HepG2 (cell line): ENCODE data around the gene L2HGDH. TPM values are rescaled to one million over a fixed set of nuclear protein-coding genes. Genes with fewer than 3 reads are reported as not detected.

Source experiments
- ARNT2 ChIP-seq: sonication (generic); formaldehyde crosslinking; IDR thresholded peaks from 2 replicates; pipeline ENCODE4 v1.8.0; 2022; ENCODE audit warnings: mild to moderate bottlenecking, low read depth, missing genetic modification reagents, moderate library complexity
- CBFB ChIP-seq: sonication (generic); formaldehyde crosslinking; IDR thresholded peaks from 2 replicates; pipeline ENCODE4 v1.4.0; 2020; ENCODE audit warnings: missing genetic modification reagents
- CEBPB ChIP-seq: IDR thresholded peaks from 2 replicates; pipeline ENCODE4 v1.6.1; 2011; ENCODE audit warnings: low read depth, low read length, improper control_type of control experiment, borderline replicate concordance
- FOSL1 ChIP-seq: sonication (generic); formaldehyde crosslinking; IDR thresholded peaks from 2 replicates; pipeline ENCODE4 v1.9.0; 2021; ENCODE audit warnings: missing genetic modification reagents, borderline replicate concordance
- FOXA3 ChIP-seq: IDR thresholded peaks from 2 replicates; pipeline ENCODE4 v1.6.1; 2016; ENCODE audit warnings: missing genetic modification reagents, missing compliant biosample characterization
- KIAA2018 ChIP-seq: sonication (generic); formaldehyde crosslinking; IDR thresholded peaks from 2 replicates; pipeline ENCODE4 v1.5.0; 2020; ENCODE audit warnings: mild to moderate bottlenecking, missing genetic modification reagents, borderline replicate concordance
- MIER3 ChIP-seq: IDR thresholded peaks from 2 replicates; pipeline ENCODE4 v1.6.1; 2016; ENCODE audit warnings: missing compliant biosample characterization, borderline replicate concordance
- RFX5 ChIP-seq: IDR thresholded peaks from 2 replicates; pipeline ENCODE4 v1.6.1; 2011; ENCODE audit warnings: low read depth, low read length, improper control_type of control experiment
- RXRB ChIP-seq: IDR thresholded peaks from 2 replicates; pipeline ENCODE4 v1.6.1; 2016; ENCODE audit warnings: borderline replicate concordance, missing genetic modification reagents, missing compliant biosample characterization
- SIX1 ChIP-seq: sonication (generic); formaldehyde crosslinking; IDR thresholded peaks from 2 replicates; pipeline ENCODE4 v1.4.0; 2020; ENCODE audit warnings: missing genetic modification reagents, borderline replicate concordance
- SRY ChIP-seq: sonication (generic); formaldehyde crosslinking; IDR thresholded peaks from 2 replicates; pipeline ENCODE4 v1.8.0; 2022; ENCODE audit warnings: mild to moderate bottlenecking, missing genetic modification reagents
- TFE3 ChIP-seq: IDR thresholded peaks from 2 replicates; pipeline ENCODE4 v1.6.1; 2016
- WIZ ChIP-seq: sonication (generic); formaldehyde crosslinking; IDR thresholded peaks from 2 replicates; pipeline ENCODE4 v1.5.1; 2020; ENCODE audit warnings: mild to moderate bottlenecking, missing genetic modification reagents
- YEATS2 ChIP-seq: sonication (generic); formaldehyde crosslinking; IDR thresholded peaks from 2 replicates; pipeline ENCODE4 v1.4.0; 2020; ENCODE audit warnings: missing genetic modification reagents, borderline replicate concordance
- ZBTB7A ChIP-seq: sonication (generic); formaldehyde crosslinking; IDR thresholded peaks from 2 replicates; pipeline ENCODE4 v1.8.0; 2022; ENCODE audit warnings: mild to moderate bottlenecking, missing genetic modification reagents
- ZFX ChIP-seq: sonication (generic); formaldehyde crosslinking; IDR thresholded peaks from 2 replicates; pipeline ENCODE4 v1.4.0; 2020; ENCODE audit warnings: mild to moderate bottlenecking, low read depth, missing genetic modification reagents, moderate library complexity
- ZSCAN30 ChIP-seq: sonication (generic); formaldehyde crosslinking; IDR thresholded peaks from 2 replicates; pipeline ENCODE4 v1.5.0; 2020; ENCODE audit warnings: mild to moderate bottlenecking, missing genetic modification reagents
- polyA plus RNA-seq, 8 experiments: library from polyadenylated mRNA; depleted of rRNA in 3 of 8; stranded (reverse) in 7 of 8; unstranded in 1 of 8; fragments of >200 nt; fragmentation: Illumina TruSeq in 4 of 8; extraction: Trizol in 4 of 8; gene quantifications; 2 replicates each; pipeline versions ENCODE4 v1.2.1 to v1.2.3, GENCODE V29; 2011 to 2016; ENCODE audit warnings: low read depth in 4 of 8, missing spikeins in 1 of 8, mixed read lengths in 1 of 8; ENCODE audit not compliant: insufficient read depth in 1 of 8
- total RNA-seq, 5 experiments: library from RNA; depleted of rRNA; stranded (reverse); fragments of >200 nt; fragmentation: Illumina TruSeq; extraction: Trizol; gene quantifications; 2 replicates each; pipeline ENCODE4 v1.2.3, GENCODE V29; 2016; ENCODE audit warnings: low read depth in 1 of 5
- TF ChIP-seq, protein P1 (sequence below): IDR thresholded peaks from 2 replicates; pipeline ENCODE4 v1.6.1; 2016; ENCODE audit warnings: control low read depth
- TF ChIP-seq, protein P2 (sequence below): sonication (generic); formaldehyde crosslinking; IDR thresholded peaks from 2 replicates; pipeline ENCODE4 v1.8.1; 2023; ENCODE audit warnings: mild to moderate bottlenecking, missing genetic modification reagents

The L2HGDH gene
- total and polyA plus RNA-seq, 2 of the 13 experiments (the other 11 are each of a cell fraction or from before 2014, with no cell fraction given): 3.3 to 5.0 TPM

- peak; percentile 39; the same call in 1 of the 2 replicates for TF ChIP-seq RFX5
- TF ChIP-seq SRY: no peak
- TF ChIP-seq, protein P1, sequence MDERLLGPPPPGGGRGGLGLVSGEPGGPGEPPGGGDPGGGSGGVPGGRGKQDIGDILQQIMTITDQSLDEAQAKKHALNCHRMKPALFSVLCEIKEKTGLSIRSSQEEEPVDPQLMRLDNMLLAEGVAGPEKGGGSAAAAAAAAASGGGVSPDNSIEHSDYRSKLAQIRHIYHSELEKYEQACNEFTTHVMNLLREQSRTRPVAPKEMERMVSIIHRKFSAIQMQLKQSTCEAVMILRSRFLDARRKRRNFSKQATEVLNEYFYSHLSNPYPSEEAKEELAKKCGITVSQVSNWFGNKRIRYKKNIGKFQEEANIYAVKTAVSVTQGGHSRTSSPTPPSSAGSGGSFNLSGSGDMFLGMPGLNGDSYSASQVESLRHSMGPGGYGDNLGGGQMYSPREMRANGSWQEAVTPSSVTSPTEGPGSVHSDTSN: no peak
- peak; percentile 84; the same call in 1 of the 2 replicates for TF ChIP-seq MIER3 (CRISPR knock-in tag)
- TF ChIP-seq ZFX (CRISPR knock-in tag): no peak
- TF ChIP-seq FOSL1: no peak
- peak; percentile 86 for TF ChIP-seq RXRB (CRISPR knock-in tag)
- TF ChIP-seq FOXA3 (CRISPR knock-in tag): peak; percentile 86
- no peak for TF ChIP-seq CBFB (CRISPR knock-in tag)
- TF ChIP-seq YEATS2 (CRISPR knock-in tag): peak; percentile 31; the same call in 1 of the 2 replicates
- 0 out of 2 replicates have a peak, but pooled peaks have one; percentile 28 for TF ChIP-seq ARNT2
- no peak for TF ChIP-seq ZBTB7A (CRISPR knock-in tag)
- TF ChIP-seq CEBPB: peak; percentile 99
- no peak for TF ChIP-seq ZSCAN30
- TF ChIP-seq, protein P2, sequence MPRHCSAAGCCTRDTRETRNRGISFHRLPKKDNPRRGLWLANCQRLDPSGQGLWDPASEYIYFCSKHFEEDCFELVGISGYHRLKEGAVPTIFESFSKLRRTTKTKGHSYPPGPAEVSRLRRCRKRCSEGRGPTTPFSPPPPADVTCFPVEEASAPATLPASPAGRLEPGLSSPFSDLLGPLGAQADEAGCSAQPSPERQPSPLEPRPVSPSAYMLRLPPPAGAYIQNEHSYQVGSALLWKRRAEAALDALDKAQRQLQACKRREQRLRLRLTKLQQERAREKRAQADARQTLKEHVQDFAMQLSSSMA: no peak
- TF ChIP-seq WIZ: no peak
- TF ChIP-seq SIX1: 0 out of 2 replicates have a peak, but pooled peaks have one; percentile 53
- TF ChIP-seq TFE3 (CRISPR knock-in tag): peak; percentile 66
- no peak for TF ChIP-seq KIAA2018 (CRISPR knock-in tag)
Measured at GRCh38 chr14:50303744-50304471, 8.1 kb downstream of the L2HGDH start (continued).
